Mesothelial cell of epicardium (in vitro differentiated cells): ENCODE measurements around the gene RNF181. TPM values are rescaled to one million over a fixed set of nuclear protein-coding genes. Genes with fewer than 3 reads are reported as not detected.
"Not testable (repeated sequence)": the region's sequence is repeated elsewhere in the genome, so short reads cannot be mapped to it uniquely, and the experiment has no call there.

Experiments
- DNase-seq, 2 experiments: peaks; one replicate each; pipeline ENCODE4 v3.0.0; 2021; ENCODE audit warnings: low spot score in 2 of 2; ENCODE audit not compliant: unreplicated experiment in 2 of 2
- H3K27ac Mint-ChIP-seq: 2 replicates; pipeline ENCODE4 v1.8.0; 2021; ENCODE audit warnings: mixed read lengths
- H3K27me3 Mint-ChIP-seq: 2 replicates; pipeline ENCODE4 v1.8.0; 2021; ENCODE audit warnings: low read depth, mixed read lengths
- H3K36me3 Mint-ChIP-seq: 2 replicates; pipeline ENCODE4 v1.8.0; 2021; ENCODE audit warnings: mixed read lengths
- H3K4me1 Mint-ChIP-seq: 2 replicates; pipeline ENCODE4 v1.8.0; 2021; ENCODE audit warnings: mixed read lengths
- H3K4me3 Mint-ChIP-seq: 2 replicates; pipeline ENCODE4 v1.8.0; 2021; ENCODE audit warnings: mild to moderate bottlenecking, moderate library complexity, mixed read lengths
- H3K9me3 Mint-ChIP-seq: 2 replicates; pipeline ENCODE4 v1.8.0; 2021; ENCODE audit warnings: mixed read lengths
- CTCF ChIP-seq: fragments of 200-600 bp; sonication (generic); IDR thresholded peaks from one replicate; pipeline ENCODE4 v1.5.0; 2021; ENCODE audit warnings: antibody characterized with exemption; ENCODE audit not compliant: unreplicated experiment
- total RNA-seq: library from RNA; stranded (reverse); gene quantifications from 3 replicates; pipeline ENCODE4 v1.2.1, GENCODE V29; 2021

RNF181 gene
- total RNA-seq, 1 donor from 2014 or later = 82.8 TPM

DNA sequence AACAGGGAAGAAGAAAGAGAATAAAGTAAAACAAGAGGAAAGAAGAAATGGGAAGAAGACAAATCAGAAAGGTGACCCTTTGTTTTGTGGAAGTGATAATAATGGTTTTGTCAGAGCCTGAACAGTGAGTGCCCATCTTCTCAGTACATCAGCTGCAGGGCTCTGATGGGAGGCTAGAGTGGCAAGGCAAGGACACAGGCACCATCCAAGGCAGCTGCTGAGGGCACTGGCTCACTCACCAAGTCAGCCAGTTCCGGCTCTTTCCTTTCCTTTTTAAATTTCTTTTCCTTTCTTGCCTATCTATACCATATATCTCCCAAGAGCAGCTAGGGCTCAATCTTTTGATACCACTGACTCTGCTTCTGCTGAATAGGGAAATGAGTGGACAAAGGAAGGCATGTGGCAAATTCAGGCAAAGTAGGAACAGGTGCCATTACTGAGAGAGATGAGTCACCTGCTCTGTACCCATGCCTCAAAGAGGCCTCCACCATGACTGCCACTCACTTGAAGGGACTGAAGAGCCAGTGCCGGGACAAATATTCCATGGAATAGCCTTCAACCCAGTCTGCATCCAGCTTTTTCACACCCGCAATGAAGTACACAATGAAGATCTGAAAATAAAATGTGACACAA lies 40.4 kb upstream of the RNF181 start:
- H3K36me3 Mint-ChIP-seq = peaks cover 15% of the 10 kb centered on the region
- no peaks in the 10 kb centered on the region for H3K9me3 Mint-ChIP-seq
- no peaks in the 10 kb centered on the region for H3K27me3 Mint-ChIP-seq
- H3K4me3 Mint-ChIP-seq = no peak overlapping the region
- H3K27ac Mint-ChIP-seq = no peak overlapping the region
- no peak for DNase-seq
- no peak for TF ChIP-seq CTCF
- H3K4me1 Mint-ChIP-seq = peaks cover 6% of the 10 kb centered on the region

DNA sequence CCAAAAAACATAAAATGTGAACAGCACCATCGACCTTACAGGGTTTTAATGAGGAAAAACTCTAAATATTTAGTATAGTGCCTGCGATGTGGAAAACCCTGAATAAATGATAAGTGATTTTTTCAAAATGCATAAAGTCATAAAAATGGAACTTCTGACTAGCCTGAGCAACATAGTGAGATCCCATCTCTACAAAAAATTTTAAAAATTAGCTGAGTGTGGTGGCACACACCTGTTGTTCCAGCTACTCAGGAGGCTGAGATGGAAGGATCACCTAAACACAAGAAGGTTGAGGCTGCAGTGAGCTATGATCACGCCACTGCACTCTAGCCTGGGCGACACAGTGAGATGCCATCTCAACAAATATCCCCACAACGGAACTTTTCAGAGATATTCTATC lies 38.4 kb upstream of the RNF181 start:
- H3K27me3 Mint-ChIP-seq = no peaks in the 10 kb centered on the region
- no peaks in the 10 kb centered on the region for H3K9me3 Mint-ChIP-seq
- H3K36me3 Mint-ChIP-seq = peaks cover 8% of the 10 kb centered on the region
- DNase-seq = no peak
- H3K4me3 Mint-ChIP-seq = no peak overlapping the region
- no peak overlapping the region for H3K27ac Mint-ChIP-seq
- TF ChIP-seq CTCF = no peak
- peaks cover 20% of the 10 kb centered on the region for H3K4me1 Mint-ChIP-seq

- H3K36me3 Mint-ChIP-seq = peaks cover 8% of the 10 kb centered on the region
- no peak overlapping the region for H3K27ac Mint-ChIP-seq
- H3K4me3 Mint-ChIP-seq = no peak overlapping the region
- peaks cover 20% of the 10 kb centered on the region for H3K4me1 Mint-ChIP-seq
- no peaks in the 10 kb centered on the region for H3K27me3 Mint-ChIP-seq
- no peaks in the 10 kb centered on the region for H3K9me3 Mint-ChIP-seq
- no peak for DNase-seq
- TF ChIP-seq CTCF = no peak
These were observed 37.4 kb upstream of the RNF181 start for GRCh38 chr2:85558160-85558559.

- H3K36me3 Mint-ChIP-seq, DNase-seq, H3K9me3 Mint-ChIP-seq, H3K27me3 Mint-ChIP-seq: not testable (repeated sequence)
- Mint-ChIP-seq H3K4me1 (peaks cover 20% of the 10 kb centered on the region), H3K27ac (peak overlapping the region; percentile 98), H3K4me3 (peak overlapping the region; percentile 97)
These were observed 35.2 kb upstream of the RNF181 start for GRCh38 chr2:85560403-85560726.

DNA sequence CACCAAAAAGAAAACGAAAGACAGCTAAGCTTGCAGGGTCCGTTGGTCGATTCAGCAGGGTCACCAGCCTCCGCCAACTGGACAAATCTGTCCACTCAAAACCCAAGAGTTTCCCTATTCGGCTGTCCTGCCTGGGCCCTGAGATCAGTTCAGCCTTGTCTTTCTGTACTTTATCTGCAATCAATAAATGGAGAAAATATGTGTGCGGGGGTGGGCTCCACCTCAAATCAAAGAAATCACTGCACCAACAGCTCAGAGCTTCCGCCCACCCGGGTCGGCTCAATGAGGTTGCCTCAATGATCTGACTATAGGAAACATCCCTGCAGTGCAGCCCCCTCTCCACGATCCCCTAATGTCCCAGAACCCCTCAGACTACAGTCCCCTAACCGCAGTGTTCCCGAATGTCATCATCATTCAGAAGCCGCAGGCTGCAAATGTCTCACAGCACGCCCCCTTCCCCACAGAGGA lies 34.7 kb upstream of the RNF181 start:
- Mint-ChIP-seq H3K4me1 (peaks cover 20% of the 10 kb centered on the region), H3K27ac (peak overlapping the region; percentile 98), H3K9me3 (no peaks in the 10 kb centered on the region), H3K4me3 (peak overlapping the region; percentile 97), H3K36me3 (peaks cover 4% of the 10 kb centered on the region), H3K27me3 (no peaks in the 10 kb centered on the region)
- no peak for TF ChIP-seq CTCF
- DNase-seq = no peak

- Mint-ChIP-seq H3K4me3 (peak within 1 kb of the TSS; percentile 97), H3K9me3 (no peaks in the 10 kb centered on the region), H3K27ac (peak within 1 kb of the TSS; percentile 98), H3K27me3 (no peaks in the 10 kb centered on the region), H3K36me3 (peaks cover 4% of the 10 kb centered on the region), H3K4me1 (peaks cover 20% of the 10 kb centered on the region)
- DNase-seq = peak; percentile 91
- TF ChIP-seq CTCF = peak; percentile 28
These were observed 34.0 kb upstream of the RNF181 start, which contains the start of gene GGCX for GRCh38 chr2:85561280-85562212. GGCX (minus strand) TSS chr2:85561493; CDS start chr2:85561428, 65 bp downstream.
